Endodermal cell (in vitro differentiated cells): ENCODE results near the gene CSNK2A1. TPM values are rescaled to one million over a fixed set of nuclear protein-coding genes. Genes with fewer than 3 reads are reported as not detected.

Source experiments
- DNase-seq: peaks from one replicate; pipeline ENCODE4 v3.0.0-alpha.2; 2017
- H3K27ac ChIP-seq: 2 replicates; pipeline ENCODE4 v1.5.1; 2013; ENCODE audit warnings: mild to moderate bottlenecking, low read depth, low read length, moderate library complexity
- H3K27me3 ChIP-seq: 2 replicates; pipeline ENCODE4 v1.6.1; 2013; ENCODE audit warnings: mild to moderate bottlenecking, low read length, moderate library complexity; ENCODE audit not compliant: insufficient read depth, control insufficient read depth, poor library complexity, severe bottlenecking
- H3K36me3 ChIP-seq: 2 replicates; pipeline ENCODE4 v1.7.0; 2013; ENCODE audit warnings: mild to moderate bottlenecking, low read length, moderate library complexity; ENCODE audit not compliant: control insufficient read depth, insufficient read depth
- H3K4me1 ChIP-seq: one replicate; pipeline ENCODE4 v1.7.0; 2013; ENCODE audit warnings: low read length; ENCODE audit not compliant: control insufficient read depth, insufficient read depth
- H3K4me3 ChIP-seq: 2 replicates; pipeline ENCODE4 v1.5.1; 2013; ENCODE audit warnings: mild to moderate bottlenecking, low read length, moderate library complexity
- H3K9ac ChIP-seq: 2 replicates; pipeline ENCODE4 v1.6.1; 2013; ENCODE audit warnings: mild to moderate bottlenecking, low read length, moderate library complexity; ENCODE audit not compliant: poor library complexity, severe bottlenecking; ENCODE audit errors: extremely low read depth
- H3K9me3 ChIP-seq: 2 replicates; pipeline ENCODE4 v1.6.1; 2013; ENCODE audit warnings: mild to moderate bottlenecking, low read length, moderate library complexity; ENCODE audit not compliant: control insufficient read depth
- H3K27ac Mint-ChIP-seq: 2 replicates; pipeline ENCODE4 v1.8.0; 2020; ENCODE audit warnings: mixed read lengths
- H3K27me3 Mint-ChIP-seq: 2 replicates; pipeline ENCODE4 v1.8.0; 2021; ENCODE audit warnings: mild to moderate bottlenecking, mixed read lengths; ENCODE audit not compliant: insufficient read depth
- H3K36me3 Mint-ChIP-seq: 2 replicates; pipeline ENCODE4 v1.8.0; 2020; ENCODE audit warnings: low read depth, mixed read lengths
- H3K4me1 Mint-ChIP-seq: 2 replicates; pipeline ENCODE4 v1.8.0; 2020; ENCODE audit warnings: mixed read lengths
- H3K4me3 Mint-ChIP-seq: 2 replicates; pipeline ENCODE4 v1.8.0; 2020; ENCODE audit warnings: mild to moderate bottlenecking, moderate library complexity, mixed read lengths
- H3K9me3 Mint-ChIP-seq: 2 replicates; pipeline ENCODE4 v1.8.0; 2020; ENCODE audit warnings: mild to moderate bottlenecking, mixed read lengths
- WGBS, 2 experiments: methylation state at CpG; one replicate each; pipeline versions ENCODE4 v1.1.5 to v1.1.7; 2013; ENCODE audit warnings: missing lambda C conversion rate in 2 of 2, mixed read lengths in 1 of 2; ENCODE audit not compliant: insufficient coverage in 1 of 2, insufficient read length in 1 of 2; 5-methylcytosine and 5-hydroxymethylcytosine counted together
- total RNA-seq, 2 donors: library from RNA; stranded (reverse); fragmentation: NEBNext Ultra II Directional in 1 of 2; extraction: Animal tissue kit (Norgen Biotek cat#: 25700) in 1 of 2; gene quantifications; 2 replicates in 1 of 2; 3 replicates in 1 of 2; pipeline ENCODE4 v1.2.1, GENCODE V29; 2021
- TF ChIP-seq, protein P1 (sequence below): fragments of 200-600 bp; sonication (generic); conservative IDR thresholded peaks from 2 replicates; pipeline ENCODE4 v1.5.0; 2021; ENCODE audit warnings: antibody characterized with exemption, mild to moderate bottlenecking

CSNK2A1 gene
- total RNA-seq, 2 donors from 2014 or later = 202 to 239 TPM

DNA sequence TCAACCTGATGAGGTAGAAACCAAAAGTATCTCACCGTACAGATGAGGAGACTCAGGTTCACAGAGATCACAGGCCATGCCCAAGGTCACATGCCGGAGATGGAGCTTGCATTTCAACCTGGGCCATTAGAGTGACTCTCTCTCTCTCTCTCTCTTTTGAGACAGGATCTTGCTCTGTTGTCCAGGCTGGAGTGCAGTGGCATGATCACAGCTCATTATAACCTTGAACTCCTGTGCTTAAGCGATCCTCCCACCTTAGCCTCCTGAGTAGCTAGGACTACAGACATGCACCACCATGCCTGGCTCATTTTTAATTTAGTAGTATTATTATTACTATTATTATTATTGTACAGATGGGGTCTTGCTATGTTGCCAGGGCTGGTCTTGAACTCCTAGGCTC lies 2.8 kb upstream of the CSNK2A1 start:
- H3K27ac Mint-ChIP-seq = no peak overlapping the region
- H3K4me1 Mint-ChIP-seq = peaks cover 24% of the 10 kb centered on the region
- Histone ChIP-seq H3K27me3 (peaks cover 25% of the 10 kb centered on the region), H3K9ac (no peak overlapping the region), H3K9me3 (no peaks in the 10 kb centered on the region), H3K36me3 (peaks cover 7% of the 10 kb centered on the region), H3K4me1 (no peaks in the 10 kb centered on the region), H3K4me3 (no peak overlapping the region), H3K27ac (no peak overlapping the region)
- peaks cover 8% of the 10 kb centered on the region for H3K36me3 Mint-ChIP-seq
- TF ChIP-seq, protein P1, sequence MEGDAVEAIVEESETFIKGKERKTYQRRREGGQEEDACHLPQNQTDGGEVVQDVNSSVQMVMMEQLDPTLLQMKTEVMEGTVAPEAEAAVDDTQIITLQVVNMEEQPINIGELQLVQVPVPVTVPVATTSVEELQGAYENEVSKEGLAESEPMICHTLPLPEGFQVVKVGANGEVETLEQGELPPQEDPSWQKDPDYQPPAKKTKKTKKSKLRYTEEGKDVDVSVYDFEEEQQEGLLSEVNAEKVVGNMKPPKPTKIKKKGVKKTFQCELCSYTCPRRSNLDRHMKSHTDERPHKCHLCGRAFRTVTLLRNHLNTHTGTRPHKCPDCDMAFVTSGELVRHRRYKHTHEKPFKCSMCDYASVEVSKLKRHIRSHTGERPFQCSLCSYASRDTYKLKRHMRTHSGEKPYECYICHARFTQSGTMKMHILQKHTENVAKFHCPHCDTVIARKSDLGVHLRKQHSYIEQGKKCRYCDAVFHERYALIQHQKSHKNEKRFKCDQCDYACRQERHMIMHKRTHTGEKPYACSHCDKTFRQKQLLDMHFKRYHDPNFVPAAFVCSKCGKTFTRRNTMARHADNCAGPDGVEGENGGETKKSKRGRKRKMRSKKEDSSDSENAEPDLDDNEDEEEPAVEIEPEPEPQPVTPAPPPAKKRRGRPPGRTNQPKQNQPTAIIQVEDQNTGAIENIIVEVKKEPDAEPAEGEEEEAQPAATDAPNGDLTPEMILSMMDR = no peak
- no peak for DNase-seq
- H3K9me3 Mint-ChIP-seq = no peaks in the 10 kb centered on the region
- H3K4me3 Mint-ChIP-seq = no peak overlapping the region
- WGBS, 2 experiments = 83 to 92% methylated on average over 2 to 3 of the region's 3 CpGs
- H3K27me3 Mint-ChIP-seq = peaks cover 14% of the 10 kb centered on the region

DNA sequence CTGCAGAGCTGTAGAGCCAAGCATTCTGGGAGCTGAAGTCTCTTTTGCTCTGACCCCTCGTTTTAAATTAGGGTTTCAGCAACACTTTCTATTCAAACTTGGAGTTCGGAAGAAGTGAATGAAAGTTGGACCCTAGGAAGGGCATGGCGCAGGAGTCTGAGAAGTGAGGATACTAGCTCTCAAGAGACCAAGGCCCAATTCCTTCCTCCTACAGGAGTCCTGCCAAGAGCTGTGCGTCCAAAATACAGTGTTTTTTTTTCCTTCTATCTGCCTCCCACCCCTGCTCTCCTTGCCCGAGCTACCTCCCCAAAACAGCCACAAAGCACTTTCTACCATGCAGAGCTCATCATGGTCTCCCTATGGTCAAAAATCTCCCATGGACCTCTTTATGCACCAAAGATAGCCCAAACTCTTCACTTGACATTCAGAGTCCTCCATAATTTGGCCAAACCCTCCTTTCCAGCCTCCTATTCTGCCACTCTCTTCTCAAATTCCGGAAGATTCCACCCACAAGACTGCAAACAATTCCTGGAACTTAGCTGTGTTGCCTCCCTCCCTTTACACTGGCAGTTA lies 649 bp upstream of the CSNK2A1 start:
- H3K36me3 Mint-ChIP-seq = peaks cover 26% of the 10 kb centered on the region
- Histone ChIP-seq H3K4me3 (peak overlapping the region; percentile 98), H3K36me3 (peaks cover 28% of the 10 kb centered on the region), H3K9me3 (peaks cover 12% of the 10 kb centered on the region), H3K27me3 (peaks cover 25% of the 10 kb centered on the region), H3K27ac (no peak overlapping the region), H3K9ac (no peak overlapping the region), H3K4me1 (no peaks in the 10 kb centered on the region)
- peaks cover 14% of the 10 kb centered on the region for H3K27me3 Mint-ChIP-seq
- DNase-seq = no peak
- TF ChIP-seq, protein P1 = no peak
- peak overlapping the region; percentile 98 for H3K27ac Mint-ChIP-seq
- H3K4me3 Mint-ChIP-seq = peak overlapping the region; percentile 73
- 78 to 81% methylated on average over 6 of the region's 6 CpGs for WGBS, 2 experiments
- peaks cover 6% of the 10 kb centered on the region for H3K9me3 Mint-ChIP-seq
- peaks cover 35% of the 10 kb centered on the region for H3K4me1 Mint-ChIP-seq

DNA sequence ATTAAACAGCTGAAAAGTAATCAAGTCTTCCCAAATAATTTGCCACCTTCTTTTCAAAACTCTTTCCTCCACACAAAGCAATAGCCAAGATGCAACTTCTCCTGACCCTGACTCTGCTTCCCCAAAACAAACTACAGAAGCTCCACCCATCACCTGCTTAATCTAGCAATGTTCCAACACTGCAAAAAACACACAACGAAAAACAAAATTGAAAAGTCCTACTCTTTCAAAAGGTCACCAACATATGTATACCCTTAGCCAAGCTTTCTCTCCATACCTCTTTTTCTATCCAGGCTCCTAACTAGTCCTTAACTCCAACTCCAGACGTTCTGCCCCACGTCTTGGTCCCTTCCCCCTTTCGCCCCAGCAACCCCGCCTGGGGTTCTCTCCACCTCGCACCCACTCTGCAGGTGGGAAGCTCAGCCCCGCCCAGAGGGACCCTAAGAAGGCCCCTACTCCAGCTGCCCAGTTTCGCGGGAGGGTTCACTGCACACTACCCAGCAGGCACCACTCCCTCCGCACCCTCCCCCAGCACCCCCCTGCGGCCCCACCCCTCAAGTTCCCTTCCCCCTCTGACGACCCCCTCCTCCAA lies 717 bp downstream of the CSNK2A1 start:
- peak overlapping the region; percentile 73 for H3K4me3 Mint-ChIP-seq
- Histone ChIP-seq H3K4me1 (no peaks in the 10 kb centered on the region), H3K4me3 (peak overlapping the region; percentile 98), H3K27me3 (peaks cover 25% of the 10 kb centered on the region), H3K36me3 (peaks cover 30% of the 10 kb centered on the region), H3K27ac (peak overlapping the region; percentile 97), H3K9me3 (peaks cover 12% of the 10 kb centered on the region), H3K9ac (peak overlapping the region; percentile 80)
- TF ChIP-seq, protein P1 = no peak
- H3K9me3 Mint-ChIP-seq = peaks cover 6% of the 10 kb centered on the region
- peaks cover 14% of the 10 kb centered on the region for H3K27me3 Mint-ChIP-seq
- peak overlapping the region; percentile 65 for H3K27ac Mint-ChIP-seq
- H3K36me3 Mint-ChIP-seq = peaks cover 30% of the 10 kb centered on the region
- 0 to 2% methylated on average over 5 to 11 of the region's 12 CpGs for WGBS, 2 experiments
- DNase-seq = peak; percentile 62
- H3K4me1 Mint-ChIP-seq = peaks cover 45% of the 10 kb centered on the region
